Fibroblast of the conjunctiva (primary cell): Measurements from ENCODE around the gene CTNNA1.

Experiments
- DNase-seq: peaks from one replicate; pipeline ENCODE4 v3.0.0-alpha.2; 2010; ENCODE audit warnings: low read depth

The CTNNA1 gene

GRCh38 chr5:138949223-138949574 lies 196.0 kb downstream of the CTNNA1 start:
- no peak for DNase-seq

GRCh38 chr5:138949988-138950387 lies 196.8 kb downstream of the CTNNA1 start:
- no peak for DNase-seq

DNA sequence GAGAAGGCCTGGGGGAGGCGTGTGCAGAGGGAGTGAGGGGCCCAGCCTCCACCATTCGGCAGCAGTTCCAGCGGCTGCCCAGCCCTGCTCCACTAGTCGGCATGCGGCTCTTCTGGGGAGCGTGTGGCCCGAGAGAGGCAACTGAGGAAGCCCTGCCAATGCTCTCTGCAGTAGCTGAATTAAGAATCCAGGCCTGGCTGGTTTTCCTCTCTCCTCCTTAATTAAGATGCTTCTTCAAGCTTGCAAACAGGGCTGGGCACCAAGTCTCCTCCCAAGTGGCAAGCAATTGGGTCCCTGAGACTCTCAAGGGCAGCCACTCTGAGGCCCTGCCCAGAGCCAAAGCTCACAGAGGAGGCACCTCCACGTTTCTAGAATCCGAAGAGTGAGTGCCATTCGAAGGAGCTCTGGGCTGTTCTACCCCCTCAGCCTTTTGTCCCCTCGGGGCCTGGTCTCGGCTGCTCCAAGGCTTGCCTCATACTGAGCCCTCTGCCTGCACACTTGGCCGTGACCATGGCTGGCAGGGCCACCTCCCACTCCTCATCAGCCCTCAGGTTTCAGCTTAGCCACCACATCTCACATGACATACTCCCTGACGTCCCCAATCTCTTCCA lies 197.3 kb downstream of the CTNNA1 start:
- DNase-seq: no peak

DNA sequence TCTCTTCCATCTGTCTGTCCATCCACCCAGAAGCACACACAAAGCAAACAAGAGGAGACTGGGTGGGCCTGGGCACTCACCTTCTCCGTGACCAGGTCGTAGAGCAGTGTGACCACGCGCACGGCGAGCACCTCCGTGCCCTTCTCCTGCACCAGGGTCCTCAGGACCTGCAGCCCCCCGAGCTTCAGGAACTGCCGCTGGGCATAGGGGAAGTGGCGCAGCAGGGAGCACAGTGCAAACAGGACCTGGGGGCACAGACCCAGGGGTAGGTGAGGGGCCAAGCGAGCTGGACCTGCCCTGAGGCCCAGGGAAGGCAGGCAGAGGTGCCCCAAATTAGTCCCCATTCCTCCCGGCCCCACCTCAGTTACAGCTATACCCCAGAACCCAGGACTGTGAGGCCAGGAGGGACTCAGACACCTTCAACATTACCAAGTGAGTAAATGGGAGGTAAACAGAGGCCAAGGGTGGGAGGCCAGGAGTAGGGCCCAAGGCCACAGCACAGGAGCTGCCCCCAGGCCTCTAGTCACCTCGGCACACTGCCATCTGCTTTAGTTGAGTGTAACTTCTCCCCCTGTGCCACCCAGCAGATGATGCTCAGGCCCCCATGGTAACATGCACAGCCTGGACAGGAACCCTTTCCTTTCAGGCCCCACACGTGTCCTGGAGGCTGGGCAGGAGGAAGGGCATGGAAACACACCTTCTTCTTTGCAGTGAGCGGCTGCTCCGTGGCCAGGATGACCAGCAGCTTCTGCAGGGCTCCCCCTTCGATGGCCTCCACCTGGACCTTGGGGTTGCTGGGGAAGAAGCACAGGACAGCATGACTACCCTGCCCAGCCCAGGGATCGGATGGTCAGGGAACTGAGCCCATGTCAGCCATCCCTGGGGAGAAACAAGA lies 198.1 kb downstream of the CTNNA1 start:
- DNase-seq: no peak

GRCh38 chr5:138951986-138952735 lies 198.9 kb downstream of the CTNNA1 start:
- no peak for DNase-seq

DNA sequence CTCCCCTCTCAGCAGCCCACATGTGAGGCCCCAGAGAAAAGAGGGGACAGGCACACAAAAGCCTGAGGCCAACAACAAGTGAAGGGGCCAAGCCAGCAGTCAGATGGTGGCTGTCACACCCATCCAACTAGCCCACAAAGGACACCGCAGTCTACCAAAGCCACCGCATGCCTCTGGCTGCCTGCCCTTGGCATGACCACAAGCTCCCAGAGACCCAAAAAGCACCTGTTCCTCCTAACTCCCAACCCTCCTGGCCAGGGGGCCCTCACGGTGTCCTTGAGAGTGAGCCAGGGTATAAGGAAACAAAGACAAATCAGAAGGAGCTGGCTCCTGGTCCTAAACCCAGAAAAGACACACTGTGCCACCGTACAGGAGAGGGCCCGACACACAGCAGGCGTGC lies 199.7 kb downstream of the CTNNA1 start:
- DNase-seq: no peak

GRCh38 chr5:138953387-138954256 lies 200.4 kb downstream of the CTNNA1 start:
- DNase-seq: peak; percentile 46

DNA sequence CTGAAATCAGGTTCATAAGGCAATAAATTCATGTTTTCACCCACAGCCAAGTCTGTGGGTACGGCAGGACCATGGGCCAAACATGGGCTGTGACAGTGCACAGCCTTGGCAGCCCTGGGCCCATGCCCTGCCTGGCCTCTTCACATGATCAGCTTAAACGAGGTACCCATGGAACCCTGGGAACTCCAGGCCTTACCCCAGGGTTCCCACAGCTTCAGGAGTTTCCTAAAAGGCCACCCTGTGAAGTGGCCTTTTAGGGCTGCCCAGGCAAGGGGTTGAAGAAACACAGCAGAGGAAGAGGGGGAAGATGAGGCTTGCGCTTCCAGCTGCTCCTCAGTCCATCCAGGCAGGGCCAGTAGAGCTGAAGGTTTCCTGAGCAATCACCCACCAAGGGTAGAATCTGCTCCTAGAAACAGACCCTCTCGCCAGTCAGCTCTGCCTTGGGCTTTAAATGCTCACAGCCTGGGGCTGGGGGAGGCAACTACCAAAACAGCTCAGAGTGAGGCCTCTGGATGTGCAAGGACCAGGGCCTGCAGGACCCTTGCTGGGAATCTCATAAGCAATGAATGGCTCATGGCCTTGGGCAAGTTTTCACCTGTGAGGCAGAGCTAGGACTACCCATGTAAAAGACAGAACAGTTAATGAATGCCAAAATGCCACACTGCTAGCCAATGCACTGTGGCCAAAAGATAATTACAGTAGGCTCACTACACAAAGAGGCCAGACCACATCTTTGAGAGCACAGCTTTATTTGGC lies 201.2 kb downstream of the CTNNA1 start:
- DNase-seq: no peak

DNA sequence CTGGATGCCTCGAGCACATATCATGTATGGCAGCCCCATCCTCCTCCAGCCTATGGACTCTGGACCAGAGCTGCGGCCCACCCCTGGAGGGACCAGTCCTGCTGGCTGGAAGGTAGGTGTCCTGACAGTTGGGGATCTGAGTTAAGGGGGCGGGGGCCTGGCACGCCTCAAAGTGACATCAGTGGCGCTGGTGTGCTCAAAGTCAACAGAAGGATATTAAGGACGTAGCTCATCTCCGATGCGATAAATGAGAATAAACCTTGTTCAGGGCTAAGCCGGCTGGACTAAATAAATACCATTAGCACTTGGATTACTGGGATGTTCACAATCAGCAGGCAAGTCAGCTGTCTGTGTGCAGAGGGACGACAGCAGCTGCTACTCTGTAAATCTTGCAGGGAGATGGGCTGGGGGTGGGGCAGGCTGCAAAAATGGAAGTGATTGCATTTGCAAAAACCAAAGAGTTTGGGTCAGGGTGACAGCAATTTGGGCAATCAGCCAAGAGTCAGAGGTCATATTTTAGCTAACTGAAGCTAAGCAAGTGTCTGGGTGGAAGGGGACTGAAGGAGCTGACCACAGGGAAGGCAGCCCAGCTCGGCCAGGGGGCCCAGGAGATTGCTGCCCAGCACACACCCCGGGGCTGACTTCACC lies 201.9 kb downstream of the CTNNA1 start:
- no peak for DNase-seq

- no peak for DNase-seq
These were observed 202.6 kb downstream of the CTNNA1 start for GRCh38 chr5:138955671-138956295.

DNA sequence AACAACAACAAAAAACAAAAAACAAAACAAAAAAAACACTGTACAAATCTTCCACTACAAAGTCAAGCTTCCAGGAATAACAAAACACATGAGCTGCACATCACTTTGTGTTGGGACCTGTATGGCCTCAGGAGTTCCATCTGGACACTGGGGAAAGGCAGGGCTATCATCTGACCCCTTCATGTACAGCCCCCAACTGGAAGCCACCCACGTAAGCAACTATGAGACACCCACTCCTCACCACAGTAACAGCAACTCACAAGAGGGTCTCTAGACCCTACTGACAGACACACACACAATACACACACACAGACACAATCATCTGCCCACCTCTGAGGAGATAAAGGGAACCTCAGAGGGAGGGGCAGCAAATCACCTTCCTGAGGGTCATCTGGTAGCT lies 203.6 kb downstream of the CTNNA1 start:
- DNase-seq: no peak

- DNase-seq: no peak
These were observed 207.0 kb downstream of the CTNNA1 start for GRCh38 chr5:138960145-138960692.

DNA sequence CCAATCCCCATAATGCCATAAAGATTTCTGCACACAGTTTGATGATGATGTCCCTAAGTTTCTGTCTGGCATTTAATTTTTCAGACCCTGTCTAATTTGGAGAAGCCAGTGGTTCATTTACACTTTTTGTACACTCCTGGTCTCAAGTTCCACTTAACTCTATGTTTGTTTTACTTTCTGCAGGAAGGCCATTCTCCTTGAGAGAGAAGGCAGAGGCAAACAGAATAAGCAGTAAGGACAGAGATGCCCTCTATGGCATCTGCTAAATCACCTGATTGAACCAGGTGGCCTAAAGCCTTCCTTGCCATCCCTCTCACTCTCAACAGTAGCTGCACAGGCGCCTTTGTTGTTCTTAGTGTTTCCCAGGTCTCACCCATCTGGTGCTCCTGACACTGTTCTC lies 208.0 kb downstream of the CTNNA1 start:
- no peak for DNase-seq

GRCh38 chr5:138961729-138962128 lies 208.5 kb downstream of the CTNNA1 start:
- DNase-seq: no peak

GRCh38 chr5:138962614-138963370 lies 209.6 kb downstream of the CTNNA1 start:
- DNase-seq: no peak

GRCh38 chr5:138963763-138964371 lies 210.6 kb downstream of the CTNNA1 start:
- DNase-seq: no peak

DNA sequence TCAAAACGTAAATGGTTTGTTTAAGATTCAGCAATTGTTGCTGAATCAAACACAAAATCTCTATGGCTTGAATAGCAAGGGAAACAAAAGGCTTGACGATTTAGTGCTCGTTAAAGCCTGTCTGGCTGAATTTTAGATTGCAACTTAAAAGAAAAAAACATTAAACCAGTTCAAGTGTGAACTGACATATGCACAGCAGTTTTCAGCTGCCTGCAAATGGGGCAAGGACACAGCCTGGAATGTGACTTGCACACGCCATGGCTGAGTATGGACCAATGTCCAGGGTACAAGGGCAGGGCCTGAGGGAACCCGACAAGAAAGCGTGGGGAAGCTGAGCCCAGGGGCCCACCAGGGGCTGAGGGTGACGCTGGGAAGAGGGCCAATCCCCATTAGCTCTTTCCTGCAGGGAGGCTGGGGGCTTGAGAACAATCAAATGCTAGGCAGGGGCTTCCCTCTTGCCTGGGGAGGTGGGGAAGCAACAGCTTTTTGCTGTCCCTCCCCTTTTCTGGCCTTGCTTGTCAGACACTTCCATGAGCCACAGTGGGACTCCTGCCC lies 211.5 kb downstream of the CTNNA1 start:
- DNase-seq: no peak

- DNase-seq: no peak
These were observed 212.4 kb downstream of the CTNNA1 start for GRCh38 chr5:138965626-138966025.
